ENCODE results near the gene DERL2.

Gene DERL2

GRCh38 chr17:5429191-5429887 lies 56.6 kb downstream of the DERL2 start:
- no peaks in the 10 kb centered on the region for H3K4me1 ChIP-seq (ENCODE audit: insufficient read depth, low read length, severe bottlenecking)
- no peaks in the 10 kb centered on the region for H3K9me2 ChIP-seq (ENCODE audit: low read depth, low read length)
- peaks cover 3% of the 10 kb centered on the region; the same call in 1 of the 2 replicates for H3F3A ChIP-seq (ENCODE audit: insufficient read depth, low read length)
- H2AFZ ChIP-seq (ENCODE audit: low read length), result no peak overlapping the region
- peaks cover 95% of the 10 kb centered on the region for H3K36me3 ChIP-seq (ENCODE audit: insufficient read depth, low read length)
- H3K27ac ChIP-seq (ENCODE audit: low read depth, low read length, poor library complexity, severe bottlenecking), result no peak overlapping the region
- H3K4me3 ChIP-seq (ENCODE audit: low read depth, low read length, poor library complexity, severe bottlenecking), result no peak overlapping the region
- H3K79me2 ChIP-seq (ENCODE audit: insufficient read depth, low read length), result no peaks in the 10 kb centered on the region
- no peaks in the 10 kb centered on the region for H4K20me1 ChIP-seq (ENCODE audit: insufficient read depth, low read length)
- H3K4me2 ChIP-seq (ENCODE audit: low read length), result no peak overlapping the region
- no peaks in the 10 kb centered on the region for H3K9me3 ChIP-seq (ENCODE audit: low read length)
- no peaks in the 10 kb centered on the region for H3K27me3 ChIP-seq (ENCODE audit: insufficient read depth, low read length)
- no peak overlapping the region for H3K9ac ChIP-seq (ENCODE audit: low read length)
- TF ChIP-seq CTCF (IDR thresholded peaks at IDR 0.05; ENCODE audit: low read length) (no peak), EZH2 (IDR thresholded peaks at IDR 0.05; ENCODE audit: borderline replicate concordance, low read length) (no peak)

GRCh38 chr17:5425826-5426225 lies 60.2 kb downstream of the DERL2 start:
- Histone ChIP-seq H3K4me2 (ENCODE audit: low read length) (no peak overlapping the region), H3K9me2 (ENCODE audit: low read depth, low read length) (no peaks in the 10 kb centered on the region), H3K4me3 (ENCODE audit: low read depth, low read length, poor library complexity, severe bottlenecking) (no peak overlapping the region), H3K9ac (ENCODE audit: low read length) (no peak overlapping the region), H4K20me1 (ENCODE audit: insufficient read depth, low read length) (no peaks in the 10 kb centered on the region), H2AFZ (ENCODE audit: low read length) (no peak overlapping the region), H3K9me3 (ENCODE audit: low read length) (no peaks in the 10 kb centered on the region), H3K36me3 (ENCODE audit: insufficient read depth, low read length) (peaks cover 91% of the 10 kb centered on the region), H3K27ac (ENCODE audit: low read depth, low read length, poor library complexity, severe bottlenecking) (no peak overlapping the region), H3K79me2 (ENCODE audit: insufficient read depth, low read length) (peaks cover 8% of the 10 kb centered on the region), H3K27me3 (ENCODE audit: insufficient read depth, low read length) (no peaks in the 10 kb centered on the region), H3F3A (ENCODE audit: insufficient read depth, low read length) (no peaks in the 10 kb centered on the region), H3K4me1 (ENCODE audit: insufficient read depth, low read length, severe bottlenecking) (peaks cover 17% of the 10 kb centered on the region)
- no peak for TF ChIP-seq EZH2 (IDR thresholded peaks at IDR 0.05; ENCODE audit: borderline replicate concordance, low read length)
- no peak for TF ChIP-seq CTCF (IDR thresholded peaks at IDR 0.05; ENCODE audit: low read length)

- no peak overlapping the region for H3K9ac ChIP-seq (ENCODE audit: low read length)
- H3K27ac ChIP-seq (ENCODE audit: low read depth, low read length, poor library complexity, severe bottlenecking), result no peak overlapping the region
- peaks cover 13% of the 10 kb centered on the region for H3K79me2 ChIP-seq (ENCODE audit: insufficient read depth, low read length)
- H3K9me2 ChIP-seq (ENCODE audit: low read depth, low read length), result no peaks in the 10 kb centered on the region
- H3F3A ChIP-seq (ENCODE audit: insufficient read depth, low read length), result no peaks in the 10 kb centered on the region
- peaks cover 21% of the 10 kb centered on the region for H3K4me1 ChIP-seq (ENCODE audit: insufficient read depth, low read length, severe bottlenecking)
- no peak overlapping the region for H3K4me2 ChIP-seq (ENCODE audit: low read length)
- no peaks in the 10 kb centered on the region for H4K20me1 ChIP-seq (ENCODE audit: insufficient read depth, low read length)
- no peak overlapping the region for H2AFZ ChIP-seq (ENCODE audit: low read length)
- H3K27me3 ChIP-seq (ENCODE audit: insufficient read depth, low read length), result no peaks in the 10 kb centered on the region
- no peaks in the 10 kb centered on the region for H3K9me3 ChIP-seq (ENCODE audit: low read length)
- TF ChIP-seq CTCF (IDR thresholded peaks at IDR 0.05; ENCODE audit: low read length) (no peak), EZH2 (IDR thresholded peaks at IDR 0.05; ENCODE audit: borderline replicate concordance, low read length) (no peak)
- H3K4me3 ChIP-seq (ENCODE audit: low read depth, low read length, poor library complexity, severe bottlenecking), result no peak overlapping the region
- H3K36me3 ChIP-seq (ENCODE audit: insufficient read depth, low read length), result peaks cover 81% of the 10 kb centered on the region
Measured at GRCh38 chr17:5424909-5425308, 61.1 kb downstream of the DERL2 start.

Measured in OCI-LY1 (cell line).